Fibroblast of the aortic adventitia (primary cell): ENCODE data around the gene ANO9. TPM values are rescaled to one million over a fixed set of nuclear protein-coding genes. Genes with fewer than 3 reads are reported as not detected.

ENCODE experiments used
- DNase-seq: peaks from one replicate; pipeline ENCODE4 v3.0.0-alpha.2; 2010; ENCODE audit warnings: low read depth
- H3K4me3 ChIP-seq: 2 replicates; pipeline ENCODE4 v1.5.1; 2011; ENCODE audit warnings: low read depth, mild to moderate bottlenecking, control low read depth, low read length, moderate library complexity
- total RNA-seq: library from RNA; depleted of rRNA; stranded (reverse); fragments of >200 nt; gene quantifications from 2 replicates; pipeline ENCODE4 v1.2.3, GENCODE V29; 2012; ENCODE audit warnings: low replicate concordance
- TF ChIP-seq, protein P1 (sequence below): IDR thresholded peaks from 2 replicates; pipeline ENCODE4 v1.5.1; 2011; ENCODE audit warnings: mild to moderate bottlenecking, low read length, control low read depth, inconsistent platforms; ENCODE audit not compliant: insufficient read depth

ANO9 gene
- total RNA-seq, 1 donor, result not detected

DNA sequence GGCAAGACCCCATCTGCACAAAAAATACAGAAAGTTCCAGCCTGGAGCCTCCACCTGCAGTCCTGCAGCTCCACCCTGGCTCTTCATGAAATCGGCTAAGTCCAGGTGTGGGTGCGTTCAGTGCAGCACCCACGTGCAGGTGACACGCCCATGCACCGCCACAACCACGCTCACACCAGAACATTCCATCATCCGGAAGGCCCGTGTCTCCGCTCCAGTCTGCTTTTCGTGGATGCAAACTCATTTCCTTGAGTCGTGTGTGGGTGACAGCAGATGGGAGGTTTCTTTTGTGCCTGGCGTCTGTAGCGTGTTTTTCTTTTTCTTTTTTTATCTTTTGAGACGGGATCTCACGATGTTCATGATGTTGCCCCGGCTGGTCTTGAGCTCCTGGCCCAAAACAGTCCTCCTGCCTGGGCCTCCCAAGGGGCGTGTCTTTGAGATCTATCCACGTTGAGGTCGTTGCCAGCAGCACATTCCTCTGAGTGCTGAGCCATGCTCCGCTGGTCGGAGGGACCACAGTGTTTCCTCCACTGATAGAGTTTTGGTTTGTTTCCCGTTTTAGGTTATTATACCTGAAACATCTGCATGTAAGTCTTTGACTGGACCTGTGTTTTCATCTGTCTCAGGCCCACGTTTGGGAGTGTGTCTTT, 15.4 kb upstream of the ANO9 start:
- DNase-seq, result peak; percentile 31
- TF ChIP-seq, protein P1, sequence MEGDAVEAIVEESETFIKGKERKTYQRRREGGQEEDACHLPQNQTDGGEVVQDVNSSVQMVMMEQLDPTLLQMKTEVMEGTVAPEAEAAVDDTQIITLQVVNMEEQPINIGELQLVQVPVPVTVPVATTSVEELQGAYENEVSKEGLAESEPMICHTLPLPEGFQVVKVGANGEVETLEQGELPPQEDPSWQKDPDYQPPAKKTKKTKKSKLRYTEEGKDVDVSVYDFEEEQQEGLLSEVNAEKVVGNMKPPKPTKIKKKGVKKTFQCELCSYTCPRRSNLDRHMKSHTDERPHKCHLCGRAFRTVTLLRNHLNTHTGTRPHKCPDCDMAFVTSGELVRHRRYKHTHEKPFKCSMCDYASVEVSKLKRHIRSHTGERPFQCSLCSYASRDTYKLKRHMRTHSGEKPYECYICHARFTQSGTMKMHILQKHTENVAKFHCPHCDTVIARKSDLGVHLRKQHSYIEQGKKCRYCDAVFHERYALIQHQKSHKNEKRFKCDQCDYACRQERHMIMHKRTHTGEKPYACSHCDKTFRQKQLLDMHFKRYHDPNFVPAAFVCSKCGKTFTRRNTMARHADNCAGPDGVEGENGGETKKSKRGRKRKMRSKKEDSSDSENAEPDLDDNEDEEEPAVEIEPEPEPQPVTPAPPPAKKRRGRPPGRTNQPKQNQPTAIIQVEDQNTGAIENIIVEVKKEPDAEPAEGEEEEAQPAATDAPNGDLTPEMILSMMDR, result no peak
- no peak overlapping the region for H3K4me3 ChIP-seq

DNA sequence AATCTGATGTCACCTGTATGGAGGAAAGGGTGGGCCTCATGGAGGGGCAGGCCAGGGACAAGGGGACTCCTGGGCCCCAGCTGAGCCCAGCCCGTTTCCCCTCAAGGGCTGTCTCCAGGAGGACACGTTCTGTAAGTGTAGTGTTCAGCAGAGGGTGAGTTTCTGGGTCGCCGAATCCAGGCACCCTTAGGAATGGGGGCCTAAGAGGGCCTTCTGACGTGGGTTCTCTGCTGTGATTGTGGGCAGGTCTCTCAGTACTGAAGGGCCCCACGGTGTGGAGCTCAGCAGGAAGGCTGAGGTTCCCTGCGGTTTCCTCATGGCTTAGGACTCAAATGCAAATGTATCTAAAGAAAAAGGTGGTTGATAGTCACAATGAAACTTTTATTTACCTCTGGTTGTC, 14.7 kb upstream of the ANO9 start:
- no peak overlapping the region for H3K4me3 ChIP-seq
- DNase-seq, result no peak
- TF ChIP-seq, protein P1, result no peak

DNA sequence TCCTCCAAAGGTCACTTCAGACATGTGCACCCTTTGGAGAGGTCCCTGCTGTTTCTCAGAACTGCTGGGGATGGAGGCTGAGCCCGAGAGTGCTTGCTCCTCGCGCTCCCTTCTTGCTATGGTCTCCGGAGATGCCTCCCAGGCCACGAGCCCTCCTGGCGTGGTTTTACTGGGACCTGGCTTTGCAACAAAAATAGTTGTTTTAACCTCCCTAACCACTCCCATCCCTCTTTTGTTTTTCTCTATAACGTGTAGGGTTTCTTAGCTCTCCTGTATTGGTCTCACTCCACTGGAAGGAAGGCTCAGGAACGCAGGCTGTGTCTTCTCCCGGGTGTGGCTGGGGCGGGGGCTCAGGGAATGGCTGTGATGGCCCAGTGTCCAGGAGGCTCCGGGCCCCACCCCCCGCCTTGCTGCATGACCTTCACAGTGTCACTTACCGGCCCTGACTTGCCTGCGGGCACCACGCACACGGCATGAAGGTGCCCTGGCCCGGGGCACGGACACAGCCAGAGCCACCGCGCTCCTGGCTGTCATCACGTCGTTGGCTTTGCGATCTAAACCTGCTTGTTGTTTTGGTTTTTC, 13.8 kb upstream of the ANO9 start:
- no peak for DNase-seq
- no peak overlapping the region for H3K4me3 ChIP-seq
- TF ChIP-seq, protein P1, result no peak

DNA sequence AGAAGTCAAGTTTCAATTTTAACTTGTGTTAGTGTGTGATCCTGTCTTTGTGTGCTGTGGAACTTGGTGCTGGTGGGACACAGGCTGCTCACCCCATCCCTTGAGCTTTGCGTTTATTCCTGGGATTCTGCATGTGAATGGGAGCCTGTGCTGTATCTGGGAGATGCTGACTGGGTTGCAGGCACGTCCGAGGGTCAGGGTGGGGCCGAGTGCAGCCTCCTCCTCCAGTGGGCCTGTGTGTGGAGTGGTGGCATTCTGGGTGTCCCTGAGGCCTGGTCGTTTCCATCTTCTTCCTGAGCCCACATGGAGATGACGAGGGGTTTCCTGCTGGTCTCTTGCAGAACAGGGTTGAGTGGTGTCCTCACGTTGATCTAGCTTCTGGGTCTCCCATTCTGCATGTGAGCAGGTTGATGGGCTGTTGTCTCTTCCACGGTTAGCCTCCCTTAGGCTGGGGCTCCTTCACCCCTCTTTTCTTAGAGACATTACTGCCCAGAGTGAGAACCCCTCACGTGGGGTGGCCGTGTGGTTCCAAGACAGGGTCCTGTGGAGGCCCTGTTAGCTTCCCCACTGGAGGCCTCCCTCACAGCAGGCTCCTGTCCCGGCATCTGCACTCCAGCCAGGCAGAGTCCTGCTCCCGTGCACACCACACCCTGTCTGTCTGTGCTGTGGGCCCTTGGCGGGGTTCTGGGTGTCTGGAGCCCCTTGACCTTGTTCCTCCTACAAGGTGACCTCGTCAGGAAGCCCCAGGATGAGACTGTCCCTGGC, 13.2 kb upstream of the ANO9 start:
- no peak for DNase-seq
- TF ChIP-seq, protein P1, result no peak
- no peak overlapping the region for H3K4me3 ChIP-seq

DNA sequence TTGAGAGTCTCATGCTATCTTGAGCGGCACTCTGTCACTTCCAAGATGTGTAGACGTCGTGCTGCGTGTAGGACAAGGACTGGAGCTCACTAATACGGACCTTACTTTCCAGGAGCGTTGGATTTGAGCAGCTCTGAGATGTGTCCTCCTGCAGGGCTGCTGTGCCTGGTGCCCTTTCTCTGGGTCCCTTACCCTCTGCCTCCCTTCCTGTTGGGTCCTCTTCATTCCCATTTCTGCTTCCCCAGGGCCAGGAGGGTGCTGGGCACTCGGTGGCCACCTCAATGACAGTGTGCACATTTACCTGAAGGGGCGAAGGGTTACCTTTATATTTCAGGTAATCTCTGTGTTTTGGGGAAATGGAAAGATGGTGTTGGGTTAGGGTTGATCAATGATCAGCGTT, 12.2 kb upstream of the ANO9 start:
- no peak overlapping the region for H3K4me3 ChIP-seq
- DNase-seq, result no peak
- TF ChIP-seq, protein P1, result no peak

DNA sequence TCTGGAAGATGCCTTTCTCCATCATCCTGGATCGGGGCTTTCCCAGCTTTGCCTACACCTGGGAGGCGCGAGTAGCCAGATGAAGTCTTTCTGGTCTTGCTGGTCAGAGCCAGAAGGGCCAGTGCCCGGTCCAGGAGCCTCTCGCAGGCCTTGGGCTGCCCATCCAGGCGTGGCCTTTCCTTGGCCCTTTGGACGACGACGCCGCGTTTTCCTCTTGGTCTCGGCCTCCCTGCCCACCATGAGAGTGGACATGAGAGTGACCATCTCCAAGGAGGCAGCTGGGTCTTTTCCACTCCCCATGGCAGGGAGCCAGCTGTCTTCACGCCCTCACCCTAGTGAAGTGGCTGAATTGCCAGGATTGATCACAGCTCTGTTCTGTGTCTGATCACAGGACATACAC, 11.8 kb upstream of the ANO9 start:
- TF ChIP-seq, protein P1, result no peak
- no peak overlapping the region for H3K4me3 ChIP-seq
- DNase-seq, result no peak
